SH-SY5Y (cell line): ENCODE results near the gene MADD.

Source experiments
- GATA2 ChIP-seq: IDR thresholded peaks from 2 replicates; pipeline ENCODE4 v1.6.1; 2011; ENCODE audit warnings: mild to moderate bottlenecking, low read depth, low read length
- GATA3 ChIP-seq: IDR thresholded peaks from 2 replicates; pipeline ENCODE4 v1.6.1; 2011; ENCODE audit warnings: low read depth, mild to moderate bottlenecking, low read length, moderate library complexity

Gene MADD

GRCh38 chr11:47274495-47275235 is 4.7 kb downstream of the MADD start:
- TF ChIP-seq GATA2 (no peak), GATA3 (no peak)

GRCh38 chr11:47276923-47277322 is 7.0 kb downstream of the MADD start:
- TF ChIP-seq GATA3, result no peak
- TF ChIP-seq GATA2, result no peak

GRCh38 chr11:47278058-47278457 is 8.1 kb downstream of the MADD start:
- TF ChIP-seq GATA2 (no peak), GATA3 (no peak)

- TF ChIP-seq GATA3 (no peak), GATA2 (no peak)
These were observed 8.8 kb downstream of the MADD start for GRCh38 chr11:47278769-47279168.

- TF ChIP-seq GATA2, result no peak
- TF ChIP-seq GATA3, result no peak
These were observed 10.2 kb downstream of the MADD start for GRCh38 chr11:47280099-47280498.

- no peak for TF ChIP-seq GATA2
- TF ChIP-seq GATA3, result no peak
These were observed 10.9 kb downstream of the MADD start for GRCh38 chr11:47280860-47281259.

- no peak for TF ChIP-seq GATA2
- no peak for TF ChIP-seq GATA3
These were observed 12.5 kb downstream of the MADD start for GRCh38 chr11:47282462-47282861.

GRCh38 chr11:47284151-47284550 is 14.2 kb downstream of the MADD start:
- TF ChIP-seq GATA3 (no peak), GATA2 (no peak)

GRCh38 chr11:47285969-47286770 is 16.2 kb downstream of the MADD start:
- TF ChIP-seq GATA3 (no peak), GATA2 (no peak)

GRCh38 chr11:47288066-47288465 is 18.1 kb downstream of the MADD start:
- no peak for TF ChIP-seq GATA3
- no peak for TF ChIP-seq GATA2

- TF ChIP-seq GATA3, result no peak
- TF ChIP-seq GATA2, result no peak
These were observed 19.9 kb downstream of the MADD start for GRCh38 chr11:47289856-47290255.

- TF ChIP-seq GATA3 (no peak), GATA2 (no peak)
These were observed 25.5 kb downstream of the MADD start for GRCh38 chr11:47295385-47295784.

GRCh38 chr11:47296045-47296444 is 26.1 kb downstream of the MADD start:
- no peak for TF ChIP-seq GATA3

- no peak for TF ChIP-seq GATA3
- no peak for TF ChIP-seq GATA2
These were observed 29.1 kb downstream of the MADD start for GRCh38 chr11:47299078-47299477.

- TF ChIP-seq GATA2 (no peak), GATA3 (no peak)
These were observed 32.9 kb downstream of the MADD start for GRCh38 chr11:47302853-47303252.
